K562 (cell line): ENCODE data around the gene SPRTN. TPM values are rescaled to one million over a fixed set of nuclear protein-coding genes. Genes with fewer than 3 reads are reported as not detected.

Source experiments
- ATAC-seq: fragments of 200-7000 bp; cut with Tn5 transposase; 3 replicates; pipeline ENCODE4 v1.9.1; 2020; ENCODE audit warnings: moderate library complexity
- BruUV-seq: library from RNA; stranded (reverse); fragments of 400-500 nt; replicated peaks from 2 replicates; lab custom pipeline; 2021; lab: Mats Ljungman, UMichigan
- CTCF ChIA-PET: fragments of 300-600 bp; formaldehyde crosslinking; extraction: SDS; loops from one replicate; lab custom pipeline; 2021; ENCODE audit warnings: low intra/inter-chr PET ratio; lab: Yijun Ruan, JAX
- POLR2A ChIA-PET: fragments of 300-600, 350-650 bp; sonication (Branson Sonifier 250); formaldehyde crosslinking; extraction: SDS; loops from one replicate; lab custom pipeline; 2021; ENCODE audit warnings: antibody characterized with exemption, inconsistent platforms; lab: Yijun Ruan, JAX
- DNase-seq, 4 experiments: peaks; one replicate each; pipeline versions ENCODE4 v3.0.0 to v3.0.0-alpha.2; 2011 to 2018; ENCODE audit warnings: low spot score in 3 of 4, mixed read lengths in 3 of 4; ENCODE audit errors: extremely low read depth in 1 of 4
- FAIRE-seq: peaks from 2 replicates; lab custom pipeline; 2011; peaks lifted over from hg19 to GRCh38; lab: Jason Lieb, UNC
- H2AFZ ChIP-seq: 2 replicates; pipeline ENCODE4 v1.6.0; 2011; ENCODE audit warnings: low read depth, low read length, control low read depth, inconsistent platforms
- H3K27ac ChIP-seq: fragments of 200-600 bp; 3 replicates; pipeline ENCODE4 v1.8.0; 2011; ENCODE audit warnings: low read depth, mild to moderate bottlenecking, control low read depth, inconsistent platforms, low read length, moderate library complexity, mixed read lengths; ENCODE audit errors: extremely low read depth
- H3K27me3 ChIP-seq, 2 experiments: fragments of 300-600 bp in 1 of 2; 2 replicates in 1 of 2; 3 replicates in 1 of 2; pipeline versions ENCODE4 v1.6.0 to v1.8.0; 2011; ENCODE audit warnings: inconsistent platforms in 2 of 2, low read length in 2 of 2, mild to moderate bottlenecking in 1 of 2, mixed read lengths in 1 of 2, moderate library complexity in 1 of 2; ENCODE audit not compliant: control insufficient read depth in 2 of 2, insufficient read depth in 2 of 2
- H3K36me3 ChIP-seq: fragments of 300-600 bp; 3 replicates; pipeline ENCODE4 v1.8.0; 2011; ENCODE audit warnings: mild to moderate bottlenecking, low read length, inconsistent platforms; ENCODE audit not compliant: control insufficient read depth, insufficient read depth
- H3K4me1 ChIP-seq, 2 experiments: fragments of 200-600 bp in 1 of 2; replicated peaks in 1 of 2; 2 replicates in 1 of 2; 3 replicates in 1 of 2; pipeline versions ENCODE4 v1.5.1 to v1.8.0; 2011; ENCODE audit warnings: inconsistent platforms in 2 of 2, low read length in 2 of 2, mild to moderate bottlenecking in 1 of 2, mixed read lengths in 1 of 2, moderate library complexity in 1 of 2; ENCODE audit not compliant: control insufficient read depth in 2 of 2, insufficient read depth in 2 of 2
- H3K4me2 ChIP-seq: 2 replicates; pipeline ENCODE4 v1.6.1; 2011; ENCODE audit warnings: low read length, control low read depth, inconsistent platforms, mixed read lengths; ENCODE audit not compliant: insufficient read depth
- H3K4me3 ChIP-seq: fragments of 200-600 bp; sonication (generic), shearing (Covaris generic); 2 replicates; pipeline ENCODE4 v1.5.1; 2016; ENCODE audit warnings: control low read depth, inconsistent platforms
- H3K79me2 ChIP-seq: fragments of 200-600 bp; 3 replicates; pipeline ENCODE4 v1.8.0; 2011; ENCODE audit warnings: low read length, inconsistent platforms; ENCODE audit not compliant: control insufficient read depth, insufficient read depth
- H3K9ac ChIP-seq, 2 experiments: 2 replicates each; pipeline versions ENCODE4 v1.6.0 to v1.6.1; 2011; ENCODE audit warnings: low read depth in 2 of 2, low read length in 2 of 2, control low read depth in 1 of 2, inconsistent platforms in 1 of 2, mild to moderate bottlenecking in 1 of 2, mixed read lengths in 1 of 2; ENCODE audit not compliant: insufficient read depth in 1 of 2
- H3K9me1 ChIP-seq: one replicate; pipeline ENCODE4 v1.6.0; 2011; ENCODE audit warnings: inconsistent platforms, mild to moderate bottlenecking, low read length, moderate library complexity; ENCODE audit not compliant: control insufficient read depth, insufficient read depth
- H3K9me3 ChIP-seq: replicated peaks from 2 replicates; pipeline ENCODE4 v1.5.1; 2011; ENCODE audit warnings: low read depth, low read length, inconsistent platforms; ENCODE audit not compliant: control insufficient read depth, insufficient read depth
- H4K20me1 ChIP-seq: replicated peaks from 2 replicates; pipeline ENCODE4 v1.6.1; 2011; ENCODE audit warnings: low read length, inconsistent platforms, mixed read lengths; ENCODE audit not compliant: control insufficient read depth, insufficient read depth
- CHD4 ChIP-seq: fragments of 200-600 bp; sonication (generic); IDR thresholded peaks from 3 replicates; pipeline ENCODE4 v1.6.1; 2012; ENCODE audit warnings: low read depth, mild to moderate bottlenecking, mixed read lengths, low read length, inconsistent platforms; ENCODE audit not compliant: insufficient read depth, insufficient replicate concordance, poor library complexity, severe bottlenecking
- CXXC5 ChIP-seq: fragments of 250-450 bp; sonication (Bioruptor Pico); IDR thresholded peaks from 2 replicates; pipeline ENCODE4 v1.8.0; 2022; ENCODE audit warnings: inconsistent platforms, mild to moderate bottlenecking, moderate library complexity
- EWSR1 ChIP-seq: fragments of 450-650 bp; IDR thresholded peaks from 2 replicates; pipeline ENCODE4 v1.6.1; 2018; ENCODE audit warnings: borderline replicate concordance, mild to moderate bottlenecking, low read depth, moderate library complexity; ENCODE audit not compliant: partially characterized antibody
- FUS ChIP-seq: fragments of 200-400 bp; formaldehyde crosslinking; optimal IDR thresholded peaks from 2 replicates; pipeline ENCODE3; 2017; ENCODE audit warnings: low read depth, low read length
- HSF4 ChIP-seq: fragments of 250-450 bp; sonication (Bioruptor Pico); IDR thresholded peaks from 2 replicates; pipeline ENCODE4 v2.1.2; 2022; ENCODE audit warnings: mild to moderate bottlenecking, moderate library complexity, borderline replicate concordance
- MAFG ChIP-seq: fragments of 450-650 bp; conservative IDR thresholded peaks from 2 replicates; pipeline ENCODE4 v1.6.1; 2016; ENCODE audit warnings: missing genetic modification characterization, missing compliant biosample characterization
- NFE2L1 ChIP-seq: fragments of 450-650 bp; IDR thresholded peaks from 2 replicates; pipeline ENCODE4 v1.6.1; 2016; ENCODE audit warnings: missing genetic modification characterization, low read depth, mild to moderate bottlenecking, missing compliant biosample characterization, moderate library complexity, borderline replicate concordance
- POLR3A ChIP-seq: IDR thresholded peaks from 2 replicates; pipeline ENCODE4 v1.6.1; 2011; ENCODE audit warnings: borderline replicate concordance, mild to moderate bottlenecking, moderate library complexity; ENCODE audit not compliant: insufficient read length, insufficient read depth; ENCODE audit errors: extremely low read depth
- RBM22 ChIP-seq: fragments of 200-400 bp; formaldehyde crosslinking; IDR thresholded peaks from 2 replicates; pipeline ENCODE4 v1.6.1; 2018; ENCODE audit warnings: low read length, low read depth; ENCODE audit not compliant: poor library complexity, severe bottlenecking
- SMARCC2 ChIP-seq: fragments of 450-650 bp; IDR thresholded peaks from 2 replicates; pipeline ENCODE4 v1.6.1; 2017; ENCODE audit warnings: antibody characterized with exemption, moderate library complexity, mild to moderate bottlenecking, low read depth
- ZNF764 ChIP-seq: fragments of 250-450 bp; sonication (Bioruptor Pico); IDR thresholded peaks from 2 replicates; pipeline ENCODE4 v1.4.0; 2020; ENCODE audit warnings: low read depth, mild to moderate bottlenecking, moderate library complexity
- whole genome bisulfite sequencing: fragments of 100-300 bp; shearing (Covaris generic); methylation state at CpG from one replicate; pipeline ENCODE4 v1.1.6; 2016; ENCODE audit warnings: low coverage, mixed read lengths; ENCODE audit not compliant: insufficient coverage; ENCODE audit errors: missing lambda C conversion rate; 5-methylcytosine and 5-hydroxymethylcytosine counted together
- in situ Hi-C: fragments of 300-500 bp; cut with MboI; formaldehyde crosslinking; loops from 4 replicates; pipeline ENCODE4 v1.15.0; 2018; ENCODE audit warnings: inconsistent platforms, mixed read lengths
- intact Hi-C: fragments of 100-400 bp; cut with micrococcal nuclease; formaldehyde crosslinking; loops from 2 replicates; pipeline ENCODE4 v1.14.2; 2022
- polyA plus RNA-seq, 8 experiments: library from polyadenylated mRNA; depleted of rRNA in 4 of 8; stranded (reverse) in 5 of 8; unstranded in 3 of 8; fragments of >200 nt; fragmentation: Nextera tagmentation in 2 of 8; fragmentation: Illumina TruSeq in 1 of 8; extraction: Ambion mirVana in 2 of 8; extraction: Trizol in 1 of 8; gene quantifications; 2 replicates each; pipeline versions ENCODE4 v1.2.1 to v1.2.3, GENCODE V29; 2011 to 2014; ENCODE audit warnings: inconsistent platforms in 1 of 8, missing spikeins in 1 of 8
- total RNA-seq, 7 experiments: library from RNA; depleted of rRNA in 6 of 7; stranded (reverse); fragments of >200 nt in 6 of 7; fragmentation: Illumina TruSeq in 2 of 7; extraction: Trizol in 2 of 7; gene quantifications; 2 replicates each; pipeline versions ENCODE4 v1.2.1 to v1.2.3, GENCODE V29; 2011 to 2021; ENCODE audit warnings: low replicate concordance in 1 of 7
- TF ChIP-seq, protein P1 (sequence below): fragments of 450-650 bp; IDR thresholded peaks from 2 replicates; pipeline ENCODE4 v1.6.1; 2017; ENCODE audit warnings: antibody characterized with exemption, mild to moderate bottlenecking
- TF ChIP-seq, protein P2 (sequence below): fragments of 250-450 bp; sonication (Bioruptor Pico); IDR thresholded peaks from 2 replicates; pipeline ENCODE4 v1.5.0; 2021
- TF ChIP-seq, protein P3 (sequence below): fragments of 250-450 bp; sonication (Bioruptor Pico); IDR thresholded peaks from 2 replicates; pipeline ENCODE4 v1.8.0; 2021; ENCODE audit warnings: moderate library complexity, mild to moderate bottlenecking, inconsistent platforms
- TF ChIP-seq, protein P4 (sequence below): sonication (generic); formaldehyde crosslinking; IDR thresholded peaks from 2 replicates; pipeline ENCODE4 v1.4.0; 2020; ENCODE audit warnings: mild to moderate bottlenecking, missing genetic modification reagents

The SPRTN gene
- total and polyA plus RNA-seq, 9 of the 15 experiments (the other 6 are each of a cell fraction or from before 2014, with no cell fraction given): 8.1 to 32.5 (median 21.2) TPM

DNA sequence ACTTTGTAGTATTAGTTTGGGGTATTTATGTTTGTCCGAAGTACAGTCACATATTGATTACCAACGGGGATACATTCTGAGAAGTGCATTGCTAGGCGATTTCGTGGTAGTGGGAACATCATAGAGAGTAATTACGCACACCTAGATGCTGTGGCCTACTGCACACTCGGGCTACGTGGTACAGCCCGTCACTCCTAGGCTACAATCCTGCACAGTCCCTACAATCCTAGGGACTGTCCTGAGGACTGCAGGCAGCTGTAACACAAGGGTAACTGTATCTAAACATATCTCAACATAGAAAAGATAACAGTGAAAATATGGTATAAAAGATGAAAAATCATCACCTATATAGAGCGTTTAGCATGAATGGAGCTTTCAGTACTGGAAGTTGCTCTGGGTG is 19.0 kb upstream of the SPRTN start:
- H3K4me1 ChIP-seq: no peaks in the 10 kb centered on the region; a peak in 1 of 5 replicates
- no peak overlapping the region for H3K4me2 ChIP-seq
- ATAC-seq (peak; percentile 36; the same call in 2 of the 3 replicates), FAIRE-seq (no peak), DNase-seq (no peak)
- WGBS: 36% methylated on average over 9 of the region's 9 CpGs
- no peaks in the 10 kb centered on the region for H3K9me1 ChIP-seq
- H3K9ac ChIP-seq: no peak overlapping the region
- H3K36me3 ChIP-seq: no peaks in the 10 kb centered on the region
- H3K4me3 ChIP-seq: no peak overlapping the region
- CTCF ChIA-PET: no interaction called here
- H2AFZ ChIP-seq: peak overlapping the region; percentile 44
- no peaks in the 10 kb centered on the region for H4K20me1 ChIP-seq
- H3K27ac ChIP-seq: no peak overlapping the region
- H3K9me3 ChIP-seq: no peaks in the 10 kb centered on the region
- intact Hi-C loops (no loop called here), in situ Hi-C loops (no loop called here)
- H3K79me2 ChIP-seq: no peaks in the 10 kb centered on the region
- BruUV-seq: no TSS peak
- peaks cover 0 to 5% of the 10 kb centered on the region in 2 experiments; a peak in 2 of 5 replicates for H3K27me3 ChIP-seq
- POLR2A ChIA-PET: interaction anchor here (0.6 to 0.7 kb wide), 2 partner anchors 99 to 307 kb away, joined by 3 read pairs; partner anchors contain the start of gene DISC1
- no peak for TF ChIP-seq HSF4 (CRISPR knock-in tag)
- no peak for TF ChIP-seq CHD4
- TF ChIP-seq, protein P1, sequence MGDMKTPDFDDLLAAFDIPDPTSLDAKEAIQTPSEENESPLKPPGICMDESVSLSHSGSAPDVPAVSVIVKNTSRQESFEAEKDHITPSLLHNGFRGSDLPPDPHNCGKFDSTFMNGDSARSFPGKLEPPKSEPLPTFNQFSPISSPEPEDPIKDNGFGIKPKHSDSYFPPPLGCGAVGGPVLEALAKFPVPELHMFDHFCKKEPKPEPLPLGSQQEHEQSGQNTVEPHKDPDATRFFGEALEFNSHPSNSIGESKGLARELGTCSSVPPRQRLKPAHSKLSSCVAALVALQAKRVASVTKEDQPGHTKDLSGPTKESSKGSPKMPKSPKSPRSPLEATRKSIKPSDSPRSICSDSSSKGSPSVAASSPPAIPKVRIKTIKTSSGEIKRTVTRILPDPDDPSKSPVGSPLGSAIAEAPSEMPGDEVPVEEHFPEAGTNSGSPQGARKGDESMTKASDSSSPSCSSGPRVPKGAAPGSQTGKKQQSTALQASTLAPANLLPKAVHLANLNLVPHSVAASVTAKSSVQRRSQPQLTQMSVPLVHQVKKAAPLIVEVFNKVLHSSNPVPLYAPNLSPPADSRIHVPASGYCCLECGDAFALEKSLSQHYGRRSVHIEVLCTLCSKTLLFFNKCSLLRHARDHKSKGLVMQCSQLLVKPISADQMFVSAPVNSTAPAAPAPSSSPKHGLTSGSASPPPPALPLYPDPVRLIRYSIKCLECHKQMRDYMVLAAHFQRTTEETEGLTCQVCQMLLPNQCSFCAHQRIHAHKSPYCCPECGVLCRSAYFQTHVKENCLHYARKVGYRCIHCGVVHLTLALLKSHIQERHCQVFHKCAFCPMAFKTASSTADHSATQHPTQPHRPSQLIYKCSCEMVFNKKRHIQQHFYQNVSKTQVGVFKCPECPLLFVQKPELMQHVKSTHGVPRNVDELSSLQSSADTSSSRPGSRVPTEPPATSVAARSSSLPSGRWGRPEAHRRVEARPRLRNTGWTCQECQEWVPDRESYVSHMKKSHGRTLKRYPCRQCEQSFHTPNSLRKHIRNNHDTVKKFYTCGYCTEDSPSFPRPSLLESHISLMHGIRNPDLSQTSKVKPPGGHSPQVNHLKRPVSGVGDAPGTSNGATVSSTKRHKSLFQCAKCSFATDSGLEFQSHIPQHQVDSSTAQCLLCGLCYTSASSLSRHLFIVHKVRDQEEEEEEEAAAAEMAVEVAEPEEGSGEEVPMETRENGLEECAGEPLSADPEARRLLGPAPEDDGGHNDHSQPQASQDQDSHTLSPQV: no peak
- TF ChIP-seq POLR3A: no peak
- no peak for TF ChIP-seq FUS
- TF ChIP-seq, protein P2, sequence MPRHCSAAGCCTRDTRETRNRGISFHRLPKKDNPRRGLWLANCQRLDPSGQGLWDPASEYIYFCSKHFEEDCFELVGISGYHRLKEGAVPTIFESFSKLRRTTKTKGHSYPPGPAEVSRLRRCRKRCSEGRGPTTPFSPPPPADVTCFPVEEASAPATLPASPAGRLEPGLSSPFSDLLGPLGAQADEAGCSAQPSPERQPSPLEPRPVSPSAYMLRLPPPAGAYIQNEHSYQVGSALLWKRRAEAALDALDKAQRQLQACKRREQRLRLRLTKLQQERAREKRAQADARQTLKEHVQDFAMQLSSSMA (CRISPR knock-in tag): no peak
- no peak for TF ChIP-seq MAFG (tag)
- TF ChIP-seq NFE2L1 (tag): no peak
- TF ChIP-seq, protein P3, sequence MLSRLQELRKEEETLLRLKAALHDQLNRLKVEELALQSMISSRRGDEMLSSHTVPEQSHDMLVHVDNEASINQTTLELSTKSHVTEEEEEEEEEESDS: no peak
- TF ChIP-seq, protein P4, sequence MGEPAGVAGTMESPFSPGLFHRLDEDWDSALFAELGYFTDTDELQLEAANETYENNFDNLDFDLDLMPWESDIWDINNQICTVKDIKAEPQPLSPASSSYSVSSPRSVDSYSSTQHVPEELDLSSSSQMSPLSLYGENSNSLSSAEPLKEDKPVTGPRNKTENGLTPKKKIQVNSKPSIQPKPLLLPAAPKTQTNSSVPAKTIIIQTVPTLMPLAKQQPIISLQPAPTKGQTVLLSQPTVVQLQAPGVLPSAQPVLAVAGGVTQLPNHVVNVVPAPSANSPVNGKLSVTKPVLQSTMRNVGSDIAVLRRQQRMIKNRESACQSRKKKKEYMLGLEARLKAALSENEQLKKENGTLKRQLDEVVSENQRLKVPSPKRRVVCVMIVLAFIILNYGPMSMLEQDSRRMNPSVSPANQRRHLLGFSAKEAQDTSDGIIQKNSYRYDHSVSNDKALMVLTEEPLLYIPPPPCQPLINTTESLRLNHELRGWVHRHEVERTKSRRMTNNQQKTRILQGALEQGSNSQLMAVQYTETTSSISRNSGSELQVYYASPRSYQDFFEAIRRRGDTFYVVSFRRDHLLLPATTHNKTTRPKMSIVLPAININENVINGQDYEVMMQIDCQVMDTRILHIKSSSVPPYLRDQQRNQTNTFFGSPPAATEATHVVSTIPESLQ (CRISPR knock-in tag): no peak
- no peak for TF ChIP-seq EWSR1
- no peak for TF ChIP-seq SMARCC2
- no peak for TF ChIP-seq CXXC5
- no peak for TF ChIP-seq RBM22
- no peak for TF ChIP-seq ZNF764 (CRISPR knock-in tag)
